Smooth muscle cell (in vitro differentiated cells): ENCODE results near the gene HOXA5. TPM values are rescaled to one million over a fixed set of nuclear protein-coding genes. Genes with fewer than 3 reads are reported as not detected.
A peak's percentile ranks its signal among the peaks of the same experiment; 100 is the strongest.

Experiments
- DNase-seq: peaks from one replicate; lab custom pipeline; 2025; ENCODE audit not compliant: unreplicated experiment; lab: John Stamatoyannopoulos, UW
- H2AFZ ChIP-seq: fragments of 200-600 bp; sonication (generic); 2 replicates; pipeline ENCODE4 v1.6.0; 2016; ENCODE audit warnings: antibody characterized with exemption, low read depth, mild to moderate bottlenecking
- H3F3A ChIP-seq: fragments of 200-600 bp; sonication (generic); 2 replicates; pipeline ENCODE4 v1.6.0; 2017; ENCODE audit warnings: antibody characterized with exemption, low read depth
- H3K27ac ChIP-seq: fragments of 200-600 bp; sonication (generic); 2 replicates; pipeline ENCODE4 v1.5.1; 2016; ENCODE audit warnings: low read depth, mild to moderate bottlenecking
- H3K27me3 ChIP-seq: fragments of 200-600 bp; sonication (generic); 2 replicates; pipeline ENCODE4 v1.6.1; 2016; ENCODE audit warnings: low read depth, mild to moderate bottlenecking
- H3K36me3 ChIP-seq: fragments of 200-600 bp; sonication (generic); 2 replicates; pipeline ENCODE4 v1.5.1; 2016; ENCODE audit warnings: low read depth
- H3K4me1 ChIP-seq: fragments of 200-600 bp; sonication (generic); 2 replicates; pipeline ENCODE4 v1.5.1; 2016; ENCODE audit warnings: low read depth
- H3K4me2 ChIP-seq: fragments of 200-600 bp; sonication (generic); 2 replicates; pipeline ENCODE4 v1.6.0; 2016; ENCODE audit warnings: mild to moderate bottlenecking
- H3K4me3 ChIP-seq: fragments of 200-600 bp; sonication (generic); 2 replicates; pipeline ENCODE4 v1.5.1; 2016; ENCODE audit warnings: mild to moderate bottlenecking
- H3K79me2 ChIP-seq: fragments of 200-600 bp; sonication (generic); 2 replicates; pipeline ENCODE4 v1.6.0; 2016; ENCODE audit warnings: low read depth, mild to moderate bottlenecking
- H3K9ac ChIP-seq: fragments of 200-600 bp; sonication (generic); 2 replicates; pipeline ENCODE4 v1.6.0; 2016; ENCODE audit warnings: low read depth
- H3K9me3 ChIP-seq: fragments of 200-600 bp; sonication (generic); replicated peaks from 2 replicates; pipeline ENCODE4 v1.5.1; 2016; ENCODE audit warnings: low read depth
- H4K20me1 ChIP-seq: fragments of 200-600 bp; sonication (generic); 2 replicates; pipeline ENCODE4 v1.6.0; 2016; ENCODE audit warnings: low read depth
- CTCF ChIP-seq: fragments of 200-600 bp; sonication (generic); IDR thresholded peaks from 2 replicates; pipeline ENCODE4 v1.5.1; 2017; ENCODE audit warnings: borderline replicate concordance, mild to moderate bottlenecking, antibody characterized with exemption; ENCODE audit not compliant: insufficient read depth, poor library complexity, severe bottlenecking
- WGBS: methylation state at CpG from one replicate; pipeline ENCODE4 v1.1.7; 2016; ENCODE audit warnings: low lambda C conversion rate; 5-methylcytosine and 5-hydroxymethylcytosine counted together
- polyA plus RNA-seq: library from polyadenylated mRNA; unstranded; fragments of >200 nt; fragmentation: Nextera tagmentation; extraction: Ambion mirVana; gene quantifications from 2 replicates; pipeline ENCODE4 v1.2.1, GENCODE V29; 2016
- total RNA-seq: library from RNA; depleted of rRNA; stranded (reverse); fragments of >200 nt; gene quantifications from 2 replicates; pipeline ENCODE4 v1.2.3, GENCODE V29; 2014

HOXA5 gene
- total and polyA plus RNA-seq, 2 experiments from 2014 or later, result 0.98 to 2.1 TPM

GRCh38 chr7:27185854-27186667 lies 42.6 kb upstream of the HOXA5 start:
- Histone ChIP-seq H3K9ac (peak overlapping the region; percentile 69), H3K9me3 (no peaks in the 10 kb centered on the region), H3K79me2 (peaks cover 96% of the 10 kb centered on the region), H3K4me3 (peak overlapping the region; percentile 60), H3K4me2 (peak overlapping the region; percentile 89), H4K20me1 (peaks cover 6% of the 10 kb centered on the region), H2AFZ (peak overlapping the region; percentile 22), H3F3A (peaks cover 9% of the 10 kb centered on the region), H3K27ac (peak overlapping the region; percentile 69), H3K4me1 (peaks cover 12% of the 10 kb centered on the region), H3K27me3 (no peaks in the 10 kb centered on the region), H3K36me3 (no peaks in the 10 kb centered on the region)
- TF ChIP-seq CTCF, result no peak
- no peak for DNase-seq
- WGBS, result 7% methylated on average over 24 of the region's 24 CpGs

- peak within 1 kb of the TSS; percentile 89 for H3K4me2 ChIP-seq
- H3K27me3 ChIP-seq, result no peaks in the 10 kb centered on the region
- no peaks in the 10 kb centered on the region for H3K9me3 ChIP-seq
- H3K4me3 ChIP-seq, result peak within 1 kb of the TSS; percentile 60
- peak within 1 kb of the TSS; percentile 22 for H2AFZ ChIP-seq
- H3K79me2 ChIP-seq, result peaks cover 88% of the 10 kb centered on the region
- H4K20me1 ChIP-seq, result peaks cover 6% of the 10 kb centered on the region
- TF ChIP-seq CTCF, result no peak
- H3K36me3 ChIP-seq, result no peaks in the 10 kb centered on the region
- H3K4me1 ChIP-seq, result peaks cover 12% of the 10 kb centered on the region
- DNase-seq, result no peak
- 2% methylated on average over 42 of the region's 43 CpGs for WGBS
- H3F3A ChIP-seq, result peaks cover 9% of the 10 kb centered on the region
- H3K9ac ChIP-seq, result peak within 1 kb of the TSS; percentile 69
- H3K27ac ChIP-seq, result peak within 1 kb of the TSS; percentile 69
These were observed 41.8 kb upstream of the HOXA5 start, which contains the start of gene HOXA11 for GRCh38 chr7:27185013-27185853. TSS of gene HOXA11 (minus strand) at chr7:27185232. CDS start at chr7:27185144, 88 bp downstream.

- H3K79me2 ChIP-seq, result peaks cover 80% of the 10 kb centered on the region
These were observed 41.0 kb upstream of the HOXA5 start for GRCh38 chr7:27184337-27185012.

More at GRCh38 chr7:27184337-27185012, 41.0 kb upstream of the HOXA5 start:
- no peak for DNase-seq
- H4K20me1 ChIP-seq, result peaks cover 6% of the 10 kb centered on the region
- no peaks in the 10 kb centered on the region for H3K9me3 ChIP-seq
- H3K4me2 ChIP-seq, result peak overlapping the region; percentile 89
- no peaks in the 10 kb centered on the region for H3K36me3 ChIP-seq
- H3K27ac ChIP-seq, result peak overlapping the region; percentile 69
- H3K4me1 ChIP-seq, result peaks cover 12% of the 10 kb centered on the region
- H3K27me3 ChIP-seq, result no peaks in the 10 kb centered on the region
- peak overlapping the region; percentile 0 for H2AFZ ChIP-seq
- no peak for TF ChIP-seq CTCF
- H3K9ac ChIP-seq, result peak overlapping the region; percentile 69
- H3K4me3 ChIP-seq, result peak overlapping the region; percentile 60
- H3F3A ChIP-seq, result peaks cover 9% of the 10 kb centered on the region
- under 1% methylated on average over 72 of the region's 72 CpGs for WGBS
